ENCODE results near the gene GNG14.
"Not testable (repeated sequence)": the region's sequence is repeated elsewhere in the genome, so short reads cannot be mapped to it uniquely, and the experiment has no call there.

Gene GNG14

GRCh38 chr19:12712077-12712476 lies 24.3 kb downstream of the GNG14 start:
- not testable (repeated sequence) for H3K27ac ChIP-seq (ENCODE audit: low read depth, low read length, severe bottlenecking); H3K4me1 ChIP-seq (ENCODE audit: control insufficient read depth, insufficient read depth, low read length, poor library complexity, severe bottlenecking); H3K9me3 ChIP-seq (ENCODE audit: control insufficient read depth, low read length); H3K4me3 ChIP-seq (ENCODE audit: extremely low read depth, insufficient read depth, low read length, poor library complexity, severe bottlenecking)
- 80 to 85% methylated on average over 7 to 8 of the region's 14 CpGs for WGBS, 2 experiments (ENCODE audit: insufficient coverage in 2 of 2)
- H3K36me3 ChIP-seq (ENCODE audit: control insufficient read depth, insufficient read depth, low read length): peaks cover 91% of the 10 kb centered on the region

GRCh38 chr19:12713304-12713703 lies 25.5 kb downstream of the GNG14 start:
- not testable (repeated sequence) for H3K27ac ChIP-seq (ENCODE audit: low read depth, low read length, severe bottlenecking); H3K4me1 ChIP-seq (ENCODE audit: control insufficient read depth, insufficient read depth, low read length, poor library complexity, severe bottlenecking); H3K4me3 ChIP-seq (ENCODE audit: extremely low read depth, insufficient read depth, low read length, poor library complexity, severe bottlenecking); H3K9me3 ChIP-seq (ENCODE audit: control insufficient read depth, low read length)
- H3K36me3 ChIP-seq (ENCODE audit: control insufficient read depth, insufficient read depth, low read length): peaks cover 91% of the 10 kb centered on the region
- 100% methylated on average over 4 of the region's 9 CpGs; no CpG with 5 or more reads in 1 of the 2 experiments for WGBS, 2 experiments (ENCODE audit: insufficient coverage in 2 of 2)

- Histone ChIP-seq H3K4me1 (ENCODE audit: control insufficient read depth, insufficient read depth, low read length, poor library complexity, severe bottlenecking) (no peaks in the 10 kb centered on the region), H3K4me3 (ENCODE audit: extremely low read depth, insufficient read depth, low read length, poor library complexity, severe bottlenecking) (no peak overlapping the region), H3K27ac (ENCODE audit: low read depth, low read length, severe bottlenecking) (no peak overlapping the region), H3K9me3 (ENCODE audit: control insufficient read depth, low read length) (no peaks in the 10 kb centered on the region), H3K36me3 (ENCODE audit: control insufficient read depth, insufficient read depth, low read length) (peaks cover 90% of the 10 kb centered on the region)
- 95 to 96% methylated on average over 10 to 15 of the region's 15 CpGs for WGBS, 2 experiments (ENCODE audit: insufficient coverage in 2 of 2)
These were observed 27.3 kb downstream of the GNG14 start for GRCh38 chr19:12715102-12715501.

GRCh38 chr19:12715929-12716328 lies 28.1 kb downstream of the GNG14 start:
- no peak overlapping the region for H3K4me3 ChIP-seq (ENCODE audit: extremely low read depth, insufficient read depth, low read length, poor library complexity, severe bottlenecking)
- H3K36me3 ChIP-seq (ENCODE audit: control insufficient read depth, insufficient read depth, low read length): peaks cover 89% of the 10 kb centered on the region
- no peak overlapping the region for H3K27ac ChIP-seq (ENCODE audit: low read depth, low read length, severe bottlenecking)
- 85 to 100% methylated on average over 1 to 2 of the region's 3 CpGs for WGBS, 2 experiments (ENCODE audit: insufficient coverage in 2 of 2)
- no peaks in the 10 kb centered on the region for H3K4me1 ChIP-seq (ENCODE audit: control insufficient read depth, insufficient read depth, low read length, poor library complexity, severe bottlenecking)
- no peaks in the 10 kb centered on the region for H3K9me3 ChIP-seq (ENCODE audit: control insufficient read depth, low read length)

- Histone ChIP-seq H3K36me3 (ENCODE audit: control insufficient read depth, insufficient read depth, low read length) (peaks cover 54% of the 10 kb centered on the region), H3K4me1 (ENCODE audit: control insufficient read depth, insufficient read depth, low read length, poor library complexity, severe bottlenecking) (no peaks in the 10 kb centered on the region), H3K9me3 (ENCODE audit: control insufficient read depth, low read length) (no peaks in the 10 kb centered on the region), H3K4me3 (ENCODE audit: extremely low read depth, insufficient read depth, low read length, poor library complexity, severe bottlenecking) (peak overlapping the region; percentile 81), H3K27ac (ENCODE audit: low read depth, low read length, severe bottlenecking) (peak overlapping the region; percentile 93)
- 96 to 97% methylated on average over 8 of the region's 10 CpGs for WGBS, 2 experiments (ENCODE audit: insufficient coverage in 2 of 2)
These were observed 32.5 kb downstream of the GNG14 start for GRCh38 chr19:12720296-12720695.

GRCh38 chr19:12720851-12721655 lies 33.3 kb downstream of the GNG14 start:
- peak overlapping the region; percentile 81 for H3K4me3 ChIP-seq (ENCODE audit: extremely low read depth, insufficient read depth, low read length, poor library complexity, severe bottlenecking)
- no peaks in the 10 kb centered on the region for H3K9me3 ChIP-seq (ENCODE audit: control insufficient read depth, low read length)
- H3K27ac ChIP-seq (ENCODE audit: low read depth, low read length, severe bottlenecking): peak overlapping the region; percentile 93
- no peaks in the 10 kb centered on the region for H3K4me1 ChIP-seq (ENCODE audit: control insufficient read depth, insufficient read depth, low read length, poor library complexity, severe bottlenecking)
- H3K36me3 ChIP-seq (ENCODE audit: control insufficient read depth, insufficient read depth, low read length): peaks cover 46% of the 10 kb centered on the region
- 12 to 19% methylated on average over 36 to 51 of the region's 59 CpGs for WGBS, 2 experiments (ENCODE audit: insufficient coverage in 2 of 2)

GRCh38 chr19:12721656-12722565 lies 34.1 kb downstream of the GNG14 start:
- H3K27ac ChIP-seq (ENCODE audit: low read depth, low read length, severe bottlenecking): peak overlapping the region; percentile 93
- no peaks in the 10 kb centered on the region for H3K4me1 ChIP-seq (ENCODE audit: control insufficient read depth, insufficient read depth, low read length, poor library complexity, severe bottlenecking)
- no peaks in the 10 kb centered on the region for H3K9me3 ChIP-seq (ENCODE audit: control insufficient read depth, low read length)
- peak overlapping the region; percentile 81 for H3K4me3 ChIP-seq (ENCODE audit: extremely low read depth, insufficient read depth, low read length, poor library complexity, severe bottlenecking)
- peaks cover 38% of the 10 kb centered on the region for H3K36me3 ChIP-seq (ENCODE audit: control insufficient read depth, insufficient read depth, low read length)
- WGBS, 2 experiments (ENCODE audit: insufficient coverage in 2 of 2): 0 to 1% methylated on average over 8 to 21 of the region's 65 CpGs

GRCh38 chr19:12722566-12723380 lies 35.0 kb downstream of the GNG14 start:
- Histone ChIP-seq H3K36me3 (ENCODE audit: control insufficient read depth, insufficient read depth, low read length) (peaks cover 32% of the 10 kb centered on the region), H3K27ac (ENCODE audit: low read depth, low read length, severe bottlenecking) (peak overlapping the region; percentile 93), H3K4me1 (ENCODE audit: control insufficient read depth, insufficient read depth, low read length, poor library complexity, severe bottlenecking) (no peaks in the 10 kb centered on the region), H3K9me3 (ENCODE audit: control insufficient read depth, low read length) (no peaks in the 10 kb centered on the region), H3K4me3 (ENCODE audit: extremely low read depth, insufficient read depth, low read length, poor library complexity, severe bottlenecking) (peak overlapping the region; percentile 81)
- WGBS, 2 experiments (ENCODE audit: insufficient coverage in 2 of 2): 0 to 1% methylated on average over 21 to 22 of the region's 32 CpGs

GRCh38 chr19:12723381-12723640 lies 35.5 kb downstream of the GNG14 start:
- Histone ChIP-seq H3K27ac (ENCODE audit: low read depth, low read length, severe bottlenecking) (peak overlapping the region; percentile 93), H3K4me3 (ENCODE audit: extremely low read depth, insufficient read depth, low read length, poor library complexity, severe bottlenecking) (peak overlapping the region; percentile 81), H3K4me1 (ENCODE audit: control insufficient read depth, insufficient read depth, low read length, poor library complexity, severe bottlenecking) (no peaks in the 10 kb centered on the region), H3K9me3 (ENCODE audit: control insufficient read depth, low read length) (no peaks in the 10 kb centered on the region), H3K36me3 (ENCODE audit: control insufficient read depth, insufficient read depth, low read length) (peaks cover 31% of the 10 kb centered on the region)
- 0% methylated on average over 5 to 6 of the region's 7 CpGs for WGBS, 2 experiments (ENCODE audit: insufficient coverage in 2 of 2)

- Histone ChIP-seq H3K4me1 (ENCODE audit: control insufficient read depth, insufficient read depth, low read length, poor library complexity, severe bottlenecking) (no peaks in the 10 kb centered on the region), H3K27ac (ENCODE audit: low read depth, low read length, severe bottlenecking) (peak within 1 kb of the TSS; percentile 93), H3K9me3 (ENCODE audit: control insufficient read depth, low read length) (no peaks in the 10 kb centered on the region), H3K36me3 (ENCODE audit: control insufficient read depth, insufficient read depth, low read length) (peaks cover 31% of the 10 kb centered on the region), H3K4me3 (ENCODE audit: extremely low read depth, insufficient read depth, low read length, poor library complexity, severe bottlenecking) (peak within 1 kb of the TSS; percentile 81)
- WGBS, 2 experiments (ENCODE audit: insufficient coverage in 2 of 2): 6 to 9% methylated on average over 19 to 26 of the region's 28 CpGs
These were observed 36.0 kb downstream of the GNG14 start, which contains the start of gene TNPO2 for GRCh38 chr19:12723641-12724426. TSS of gene TNPO2 (minus strand) at chr19:12723932. CDS start at chr19:12720977, 2,955 bp downstream.
